Activated T-cell treated with anti-CD3 and anti-CD28 coated beads, Interleukin-2, amount 50 U/mL, for 72 hours (primary cell): ENCODE data around the gene C1orf226. TPM values are rescaled to one million over a fixed set of nuclear protein-coding genes. Genes with fewer than 3 reads are reported as not detected.

Experiments used
- total RNA-seq, 2 donors: library from RNA; stranded (reverse); gene quantifications; one replicate each; pipeline ENCODE4 v1.2.3, GENCODE V29; 2022

C1orf226 gene
- total RNA-seq, 2 donors from 2014 or later = 0.19 to 0.26 TPM

Other genes with a start within 250 kb of the C1orf226 start
- not detected for gene SPATA46, start 4.9 kb upstream of the C1orf226 start, total RNA-seq
- under 1 TPM in 1 of 2 donors, not detected in 1; 0.32 TPM for gene SH2D1B, start 30.4 kb downstream of the C1orf226 start, total RNA-seq
- 10 to 100 TPM; 54.0 TPM for gene UHMK1, start 116.1 kb downstream of the C1orf226 start, total RNA-seq
- gene UAP1, start 180.0 kb downstream of the C1orf226 start, total RNA-seq = 10 to 100 TPM; 21.0 to 22.7 TPM